ENCODE results near the gene FREM2. TPM values are rescaled to one million over a fixed set of nuclear protein-coding genes. Genes with fewer than 3 reads are reported as not detected.

Gene FREM2
- total RNA-seq, 4 donors from 2014 or later, result 0.13 to 4.1 (median 0.19) TPM; not detected in 1

- no peaks in the 10 kb centered on the region for H3K9me3 ChIP-seq
- H3K27me3 ChIP-seq, result no peaks in the 10 kb centered on the region
- no peak for TF ChIP-seq CTCF (IDR thresholded peaks at IDR 0.05)
- no peak for TF ChIP-seq POLR2A (IDR thresholded peaks at IDR 0.05)
- no peaks in the 10 kb centered on the region for H3K36me3 ChIP-seq
- no peak overlapping the region for H3K4me3 ChIP-seq
- DNase-seq, result no peak
- no peak overlapping the region for H3K27ac ChIP-seq
- H3K4me1 ChIP-seq, result peaks cover 0 to 14% (median 0%) of the 10 kb centered on the region in 4 donors
Observed at GRCh38 chr13:38690231-38690630, 3.4 kb downstream of the FREM2 start.

- Histone ChIP-seq H3K27ac (no peak overlapping the region), H3K27me3 (no peaks in the 10 kb centered on the region), H3K9me3 (no peaks in the 10 kb centered on the region), H3K4me1 (no peaks in the 10 kb centered on the region), H3K4me3 (no peak overlapping the region), H3K36me3 (no peaks in the 10 kb centered on the region)
- no peak for TF ChIP-seq CTCF (IDR thresholded peaks at IDR 0.05)
- no peak for TF ChIP-seq POLR2A (IDR thresholded peaks at IDR 0.05)
- no peak for DNase-seq
Observed at GRCh38 chr13:38693168-38693567, 6.3 kb downstream of the FREM2 start.

- H3K27ac ChIP-seq, result no peak overlapping the region
- no peaks in the 10 kb centered on the region for H3K27me3 ChIP-seq
- DNase-seq, result no peak
- no peak for TF ChIP-seq CTCF (IDR thresholded peaks at IDR 0.05)
- TF ChIP-seq POLR2A (IDR thresholded peaks at IDR 0.05), result no peak
- H3K4me1 ChIP-seq, result no peaks in the 10 kb centered on the region
- no peaks in the 10 kb centered on the region for H3K36me3 ChIP-seq
- H3K9me3 ChIP-seq, result no peaks in the 10 kb centered on the region
- no peak overlapping the region for H3K4me3 ChIP-seq
Observed at GRCh38 chr13:38693641-38694040, 6.8 kb downstream of the FREM2 start.

GRCh38 chr13:38697197-38697596 lies 10.3 kb downstream of the FREM2 start:
- H3K36me3 ChIP-seq, result no peaks in the 10 kb centered on the region
- H3K27ac ChIP-seq, result no peak overlapping the region
- DNase-seq, result no peak
- no peak overlapping the region for H3K4me3 ChIP-seq
- H3K9me3 ChIP-seq, result no peaks in the 10 kb centered on the region
- H3K27me3 ChIP-seq, result no peaks in the 10 kb centered on the region
- H3K4me1 ChIP-seq, result no peaks in the 10 kb centered on the region
- TF ChIP-seq POLR2A (IDR thresholded peaks at IDR 0.05) (no peak), CTCF (IDR thresholded peaks at IDR 0.05) (no peak)

GRCh38 chr13:38697628-38698333 lies 10.9 kb downstream of the FREM2 start:
- Histone ChIP-seq H3K4me3 (no peak overlapping the region), H3K4me1 (no peaks in the 10 kb centered on the region), H3K27me3 (no peaks in the 10 kb centered on the region), H3K36me3 (no peaks in the 10 kb centered on the region), H3K9me3 (no peaks in the 10 kb centered on the region), H3K27ac (no peak overlapping the region)
- no peak for TF ChIP-seq CTCF (IDR thresholded peaks at IDR 0.05)
- no peak for TF ChIP-seq POLR2A (IDR thresholded peaks at IDR 0.05)
- DNase-seq, result no peak
